ENCODE measurements around the gene JADE1.

The JADE1 gene

DNA sequence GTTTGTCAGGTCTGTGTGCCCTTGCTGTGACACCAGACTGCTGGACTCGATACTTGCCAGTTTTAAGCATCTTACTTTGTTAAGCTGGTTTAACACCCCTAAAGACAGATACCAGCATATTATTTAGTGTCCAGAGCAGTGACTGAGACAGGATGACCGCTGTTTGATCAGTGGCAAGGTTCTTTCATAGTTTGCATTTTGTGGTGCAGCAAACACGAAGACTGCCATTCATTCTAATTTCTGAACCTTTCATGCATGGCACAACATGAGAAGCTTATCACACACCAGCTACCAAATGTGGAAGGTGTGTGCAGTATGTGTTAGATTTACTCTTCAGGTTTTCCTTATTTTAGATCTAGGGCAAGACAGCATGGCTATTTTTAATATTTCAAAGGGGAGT, 28.2 kb downstream of the JADE1 start:
- POLR2A ChIA-PET (ENCODE audit: low non-redundant PET) = no interaction called here

GRCh38 chr4:128840711-128841318, 31.3 kb downstream of the JADE1 start:
- CTCF ChIA-PET = interaction anchor here (0.6 kb wide), 1 partner anchor 10 kb away, joined by 3 read pairs; no protein-coding TSS in a partner anchor
- POLR2A ChIA-PET (ENCODE audit: low non-redundant PET) = no interaction called here
- no peak overlapping the region for H3K27ac ChIP-seq
- no peak for DNase-seq (ENCODE audit: low spot score)
- no peak for TF ChIP-seq CTCF (conservative IDR thresholded peaks at IDR 0.05; ENCODE audit: low read depth)

More for the DNA sequence above, 28.2 kb downstream of the JADE1 start:
- no peak for DNase-seq (ENCODE audit: low spot score)
- no peak overlapping the region for H3K27ac ChIP-seq
- CTCF ChIA-PET = no interaction called here
- TF ChIP-seq CTCF (conservative IDR thresholded peaks at IDR 0.05; ENCODE audit: low read depth) = no peak

DNA sequence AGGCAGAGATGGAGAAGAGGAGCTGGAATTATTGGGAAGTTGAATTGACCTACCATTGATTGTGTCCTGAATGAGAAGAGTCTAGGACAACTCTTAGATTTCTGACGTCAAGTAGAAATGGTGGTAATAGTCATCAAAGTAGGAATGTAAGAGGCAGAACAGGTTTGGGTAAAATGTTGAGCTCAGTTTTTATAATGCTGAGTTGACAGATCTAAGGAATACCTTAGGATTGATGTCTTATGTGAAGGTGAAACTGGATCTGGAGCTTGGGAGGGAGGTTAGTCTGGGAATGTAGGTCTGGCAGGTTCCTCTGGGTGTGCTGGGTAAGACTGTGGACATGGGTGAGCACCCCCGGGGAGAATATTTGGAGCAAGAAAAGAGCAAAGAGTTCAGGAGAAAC, 31.9 kb downstream of the JADE1 start:
- ChIA-PET CTCF (no interaction called here), POLR2A (ENCODE audit: low non-redundant PET) (no interaction called here)
- no peak for DNase-seq (ENCODE audit: low spot score)
- TF ChIP-seq CTCF (conservative IDR thresholded peaks at IDR 0.05; ENCODE audit: low read depth) = no peak
- no peak overlapping the region for H3K27ac ChIP-seq

- DNase-seq (ENCODE audit: low spot score) = no peak
- H3K27ac ChIP-seq = no peak overlapping the region
- no peak for TF ChIP-seq CTCF (conservative IDR thresholded peaks at IDR 0.05; ENCODE audit: low read depth)
- ChIA-PET CTCF (no interaction called here), POLR2A (ENCODE audit: low non-redundant PET) (no interaction called here)
Measured at GRCh38 chr4:128844931-128845330, 35.4 kb downstream of the JADE1 start.

DNA sequence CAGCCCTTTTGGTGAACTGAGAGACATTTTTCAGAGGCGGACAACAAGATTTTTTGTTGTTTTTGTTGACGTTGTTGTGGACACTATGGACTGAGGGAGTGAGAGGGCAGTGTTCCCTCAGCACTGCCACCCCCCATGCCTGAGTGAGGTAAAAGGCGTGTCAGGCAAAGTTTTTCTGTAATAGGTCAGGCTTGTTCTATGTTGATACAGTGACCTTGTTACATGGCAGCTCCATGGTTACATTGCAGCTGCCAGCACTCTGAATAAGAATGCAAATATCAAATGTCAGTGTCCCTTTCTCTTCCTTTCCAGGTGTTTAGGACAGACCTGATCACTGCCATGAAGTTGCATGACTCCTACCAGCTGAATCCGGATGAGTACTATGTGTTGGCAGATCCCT, 36.6 kb downstream of the JADE1 start:
- H3K27ac ChIP-seq = peak overlapping the region; percentile 34; the same call in 1 of the 2 replicates
- no peak for DNase-seq (ENCODE audit: low spot score)
- ChIA-PET CTCF (interaction anchor here (0.5 kb wide), 1 partner anchor 1527 kb away, joined by 3 read pairs; no protein-coding TSS in a partner anchor), POLR2A (ENCODE audit: low non-redundant PET) (no interaction called here)
- no peak for TF ChIP-seq CTCF (conservative IDR thresholded peaks at IDR 0.05; ENCODE audit: low read depth)

GRCh38 chr4:128847082-128847724, 37.7 kb downstream of the JADE1 start:
- DNase-seq (ENCODE audit: low spot score) = no peak
- CTCF ChIA-PET = no interaction called here
- POLR2A ChIA-PET (ENCODE audit: low non-redundant PET) = no interaction called here
- H3K27ac ChIP-seq = peak overlapping the region; percentile 34
- TF ChIP-seq CTCF (conservative IDR thresholded peaks at IDR 0.05; ENCODE audit: low read depth) = no peak

Data from RWPE1 (cell line).